Head of caudate nucleus (tissue), 42 donors: Measurements from ENCODE around the gene LYSMD4.

Source experiments
- DNase-seq, 42 donors: peaks; one replicate each; pipeline versions ENCODE4 v3.0.0 to v3.0.0-alpha.2; 2020 to 2021; ENCODE audit warnings: mixed read lengths in 7 of 42
- intact Hi-C: fragments of 100-400 bp; cut with DNase I; formaldehyde crosslinking; loops from one replicate; pipeline ENCODE4 v1.15.0; 2022

The LYSMD4 gene

GRCh38 chr15:99732751-99733267 is 428 bp downstream of the LYSMD4 start:
- DNase-seq: peak in 15 of 42 donors; percentile 16 to 55 (median 30)
- intact Hi-C loops: loop anchor here (10.0 kb wide), 3 partner anchors 168 to 478 kb away; partner anchors contain the start of genes LRRC28 and MEF2A

- intact Hi-C loops: loop anchor here (10.0 kb wide), 3 partner anchors 167 to 477 kb away; partner anchors contain the start of genes LRRC28 and MEF2A
- peak in 6 of 42 donors; percentile 23 to 48 (median 27) for DNase-seq
Observed at GRCh38 chr15:99732124-99732750, 1.0 kb downstream of the LYSMD4 start.

- DNase-seq: no peak
- intact Hi-C loops: loop anchor here (10.0 kb wide), 3 partner anchors 167 to 477 kb away; partner anchors contain the start of genes LRRC28 and MEF2A
Observed at GRCh38 chr15:99731336-99732123, 1.7 kb downstream of the LYSMD4 start.

- intact Hi-C loops: loop anchor here (10.0 kb wide), 3 partner anchors 165 to 475 kb away; partner anchors contain the start of genes LRRC28 and MEF2A
- peak in 39 of 42 donors; percentile 37 to 86 (median 62) for DNase-seq
Observed at GRCh38 chr15:99729920-99730319, 3.3 kb downstream of the LYSMD4 start.

GRCh38 chr15:99729327-99729726 is 3.9 kb downstream of the LYSMD4 start:
- no peak for DNase-seq
- intact Hi-C loops: no loop called here

- intact Hi-C loops: no loop called here
Observed at GRCh38 chr15:99728916-99729315, 4.3 kb downstream of the LYSMD4 start.

GRCh38 chr15:99727733-99728132 is 5.5 kb downstream of the LYSMD4 start:
- no peak for DNase-seq
- intact Hi-C loops: no loop called here

More at GRCh38 chr15:99728916-99729315, 4.3 kb downstream of the LYSMD4 start:
- DNase-seq: no peak

- DNase-seq: no peak
- intact Hi-C loops: no loop called here
Observed at GRCh38 chr15:99727330-99727729, 5.9 kb downstream of the LYSMD4 start.

- intact Hi-C loops: no loop called here
- no peak for DNase-seq
Observed at GRCh38 chr15:99726333-99726732, 6.9 kb downstream of the LYSMD4 start.

GRCh38 chr15:99722406-99722805 is 10.8 kb downstream of the LYSMD4 start:
- no peak for DNase-seq
- intact Hi-C loops: no loop called here

GRCh38 chr15:99721896-99722295 is 11.3 kb downstream of the LYSMD4 start:
- no peak for DNase-seq

GRCh38 chr15:99721104-99721778 is 12.0 kb downstream of the LYSMD4 start:
- intact Hi-C loops: no loop called here
- peak in 1 of 42 donors; percentile 27 for DNase-seq

More at GRCh38 chr15:99721896-99722295, 11.3 kb downstream of the LYSMD4 start:
- intact Hi-C loops: no loop called here

- intact Hi-C loops: no loop called here
- DNase-seq: peak in 1 of 42 donors; percentile 16
Observed at GRCh38 chr15:99720533-99720932, 12.7 kb downstream of the LYSMD4 start.

- intact Hi-C loops: no loop called here
- DNase-seq: no peak
Observed at GRCh38 chr15:99719096-99719541, 14.1 kb downstream of the LYSMD4 start.

GRCh38 chr15:99718421-99718820 is 14.8 kb downstream of the LYSMD4 start:
- intact Hi-C loops: no loop called here
- DNase-seq: no peak

- peak in 22 of 42 donors; percentile 21 to 73 (median 42) for DNase-seq
- intact Hi-C loops: no loop called here
Observed at GRCh38 chr15:99717161-99718009, 15.9 kb downstream of the LYSMD4 start.

GRCh38 chr15:99716540-99717095 is 16.6 kb downstream of the LYSMD4 start:
- intact Hi-C loops: no loop called here
- peak in 1 of 42 donors; percentile 32 for DNase-seq

GRCh38 chr15:99712415-99712814 is 20.8 kb downstream of the LYSMD4 start:
- DNase-seq: peak in 5 of 42 donors; percentile 15 to 67 (median 57)
- intact Hi-C loops: no loop called here
